Chondrocyte (in vitro differentiated cells): ENCODE data around the gene COX11. TPM values are rescaled to one million over a fixed set of nuclear protein-coding genes. Genes with fewer than 3 reads are reported as not detected.

ENCODE experiments used
- DNase-seq: peaks from one replicate; pipeline ENCODE4 v3.0.0; 2021; ENCODE audit warnings: mixed read lengths, low spot score
- H3K27ac Mint-ChIP-seq: one replicate; pipeline ENCODE4 v1.8.0; 2021; ENCODE audit warnings: mild to moderate bottlenecking, moderate library complexity, mixed read lengths; ENCODE audit not compliant: unreplicated experiment
- H3K27me3 Mint-ChIP-seq: 2 replicates; pipeline ENCODE4 v1.8.0; 2021; ENCODE audit warnings: low read depth, mixed read lengths
- H3K36me3 Mint-ChIP-seq: 2 replicates; pipeline ENCODE4 v1.8.0; 2021; ENCODE audit warnings: low read depth, mixed read lengths
- H3K4me1 Mint-ChIP-seq: 2 replicates; pipeline ENCODE4 v1.8.0; 2021; ENCODE audit warnings: low read depth, mild to moderate bottlenecking, mixed read lengths
- H3K4me3 Mint-ChIP-seq: one replicate; pipeline ENCODE4 v1.8.0; 2021; ENCODE audit warnings: mild to moderate bottlenecking, moderate library complexity, mixed read lengths; ENCODE audit not compliant: unreplicated experiment
- H3K9me3 Mint-ChIP-seq: 2 replicates; pipeline ENCODE4 v1.8.0; 2021; ENCODE audit warnings: low read depth, mixed read lengths
- total RNA-seq: library from RNA; stranded (reverse); gene quantifications from 3 replicates; pipeline ENCODE4 v1.2.1, GENCODE V29; 2021
- TF ChIP-seq, protein P1 (sequence below): fragments of 200-600 bp; sonication (generic); IDR thresholded peaks from 2 replicates; pipeline ENCODE4 v1.5.0; 2021; ENCODE audit warnings: antibody characterized with exemption, mild to moderate bottlenecking, moderate library complexity

The COX11 gene
- total RNA-seq, 1 donor from 2014 or later: 34.6 TPM

- peaks cover 47% of the 10 kb centered on the region for H3K36me3 Mint-ChIP-seq
- peaks cover 12% of the 10 kb centered on the region for H3K9me3 Mint-ChIP-seq
- DNase-seq: no peak
- H3K4me1 Mint-ChIP-seq: no peaks in the 10 kb centered on the region
- H3K4me3 Mint-ChIP-seq: no peak overlapping the region
- TF ChIP-seq, protein P1, sequence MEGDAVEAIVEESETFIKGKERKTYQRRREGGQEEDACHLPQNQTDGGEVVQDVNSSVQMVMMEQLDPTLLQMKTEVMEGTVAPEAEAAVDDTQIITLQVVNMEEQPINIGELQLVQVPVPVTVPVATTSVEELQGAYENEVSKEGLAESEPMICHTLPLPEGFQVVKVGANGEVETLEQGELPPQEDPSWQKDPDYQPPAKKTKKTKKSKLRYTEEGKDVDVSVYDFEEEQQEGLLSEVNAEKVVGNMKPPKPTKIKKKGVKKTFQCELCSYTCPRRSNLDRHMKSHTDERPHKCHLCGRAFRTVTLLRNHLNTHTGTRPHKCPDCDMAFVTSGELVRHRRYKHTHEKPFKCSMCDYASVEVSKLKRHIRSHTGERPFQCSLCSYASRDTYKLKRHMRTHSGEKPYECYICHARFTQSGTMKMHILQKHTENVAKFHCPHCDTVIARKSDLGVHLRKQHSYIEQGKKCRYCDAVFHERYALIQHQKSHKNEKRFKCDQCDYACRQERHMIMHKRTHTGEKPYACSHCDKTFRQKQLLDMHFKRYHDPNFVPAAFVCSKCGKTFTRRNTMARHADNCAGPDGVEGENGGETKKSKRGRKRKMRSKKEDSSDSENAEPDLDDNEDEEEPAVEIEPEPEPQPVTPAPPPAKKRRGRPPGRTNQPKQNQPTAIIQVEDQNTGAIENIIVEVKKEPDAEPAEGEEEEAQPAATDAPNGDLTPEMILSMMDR: no peak
- H3K27ac Mint-ChIP-seq: no peak overlapping the region
- H3K27me3 Mint-ChIP-seq: no peaks in the 10 kb centered on the region
These were observed 51.7 kb downstream of the COX11 start for GRCh38 chr17:54916721-54917120.

Other genes starting within 250 kb of the COX11 start
- 18.7 to 28.4 TPM (median 26.4 TPM) in 3 replicates for gene TOM1L1, start 67.8 kb downstream of the COX11 start, total RNA-seq
- gene STXBP4, start 111 bp upstream of the COX11 start, total RNA-seq: 8.7 to 18.6 TPM (median 11.9 TPM) in 3 replicates